Measurements from ENCODE around the gene ABCG5. TPM values are rescaled to one million over a fixed set of nuclear protein-coding genes. Genes with fewer than 3 reads are reported as not detected.

ABCG5 gene
- total and polyA plus RNA-seq, 2 experiments from 2014 or later: 0.08 TPM; not detected in 1

GRCh38 chr2:43802135-43802534 is 36.5 kb downstream of the ABCG5 start:
- H3K79me2 ChIP-seq (replicated peaks; ENCODE audit: insufficient read depth): no peaks in the 10 kb centered on the region
- H3K27ac Mint-ChIP-seq: no peak overlapping the region
- DNase-seq (ENCODE audit: low spot score) (peak; percentile 22), ATAC-seq (no peak)
- no peaks in the 10 kb centered on the region for H3K36me3 ChIP-seq (ENCODE audit: insufficient read depth)
- H3K4me1 Mint-ChIP-seq: no peaks in the 10 kb centered on the region
- no peak overlapping the region for H3K27ac ChIP-seq (ENCODE audit: low read depth)
- no peaks in the 10 kb centered on the region for H3K9me2 ChIP-seq (ENCODE audit: insufficient read depth)
- no peaks in the 10 kb centered on the region for H3K27me3 ChIP-seq (ENCODE audit: insufficient read depth)
- no peaks in the 10 kb centered on the region for H3K9me3 Mint-ChIP-seq
- no peak overlapping the region for H2AFZ ChIP-seq
- H3K4me3 Mint-ChIP-seq: no peak overlapping the region
- no peak overlapping the region for H3K4me2 ChIP-seq
- TF ChIP-seq CTCF (conservative IDR thresholded peaks at IDR 0.05; ENCODE audit: low read depth in 2 of 2) (peak; percentile 36 to 48), JUNB (IDR thresholded peaks at IDR 0.05; ENCODE audit: unreplicated experiment) (no peak)
- no peaks in the 10 kb centered on the region for H3K27me3 Mint-ChIP-seq (ENCODE audit: insufficient read depth, low read depth, poor library complexity)
- no peaks in the 10 kb centered on the region for H3K4me1 ChIP-seq (ENCODE audit: insufficient read depth)
- H3K4me3 ChIP-seq: no peak overlapping the region
- H4K20me1 ChIP-seq (replicated peaks; ENCODE audit: insufficient read depth): no peaks in the 10 kb centered on the region
- H3K36me3 Mint-ChIP-seq (ENCODE audit: low read depth): no peaks in the 10 kb centered on the region
- H3F3A ChIP-seq (replicated peaks; ENCODE audit: low read depth): no peaks in the 10 kb centered on the region

- Histone ChIP-seq H3F3A (replicated peaks; ENCODE audit: low read depth) (no peaks in the 10 kb centered on the region), H3K9me2 (ENCODE audit: insufficient read depth) (no peaks in the 10 kb centered on the region), H3K4me3 (no peak overlapping the region), H3K4me1 (ENCODE audit: insufficient read depth) (no peaks in the 10 kb centered on the region), H2AFZ (no peak overlapping the region), H3K4me2 (no peak overlapping the region), H3K79me2 (replicated peaks; ENCODE audit: insufficient read depth) (no peaks in the 10 kb centered on the region), H3K36me3 (ENCODE audit: insufficient read depth) (no peaks in the 10 kb centered on the region), H4K20me1 (replicated peaks; ENCODE audit: insufficient read depth) (no peaks in the 10 kb centered on the region), H3K27me3 (ENCODE audit: insufficient read depth) (no peaks in the 10 kb centered on the region), H3K27ac (ENCODE audit: low read depth) (no peak overlapping the region)
- DNase-seq (ENCODE audit: low spot score) (no peak), ATAC-seq (no peak)
- Mint-ChIP-seq H3K27ac (no peak overlapping the region), H3K4me3 (no peak overlapping the region), H3K9me3 (no peaks in the 10 kb centered on the region), H3K36me3 (ENCODE audit: low read depth) (no peaks in the 10 kb centered on the region), H3K27me3 (ENCODE audit: insufficient read depth, low read depth, poor library complexity) (no peaks in the 10 kb centered on the region), H3K4me1 (no peaks in the 10 kb centered on the region)
- TF ChIP-seq ETS1 (IDR thresholded peaks at IDR 0.05): no peak
These were observed 37.7 kb downstream of the ABCG5 start for GRCh38 chr2:43800894-43801293.

GRCh38 chr2:43798300-43798699 is 40.3 kb downstream of the ABCG5 start:
- Histone ChIP-seq H2AFZ (no peak overlapping the region), H3K36me3 (ENCODE audit: insufficient read depth) (no peaks in the 10 kb centered on the region), H3K9me2 (ENCODE audit: insufficient read depth) (no peaks in the 10 kb centered on the region), H3K4me2 (no peak overlapping the region), H3F3A (replicated peaks; ENCODE audit: low read depth) (no peaks in the 10 kb centered on the region), H4K20me1 (replicated peaks; ENCODE audit: insufficient read depth) (no peaks in the 10 kb centered on the region), H3K4me3 (no peak overlapping the region), H3K79me2 (replicated peaks; ENCODE audit: insufficient read depth) (no peaks in the 10 kb centered on the region), H3K27ac (ENCODE audit: low read depth) (no peak overlapping the region), H3K27me3 (ENCODE audit: insufficient read depth) (no peaks in the 10 kb centered on the region), H3K4me1 (ENCODE audit: insufficient read depth) (no peaks in the 10 kb centered on the region)
- no peak overlapping the region for H3K4me3 Mint-ChIP-seq
- H3K27ac Mint-ChIP-seq: no peak overlapping the region
- no peaks in the 10 kb centered on the region for H3K4me1 Mint-ChIP-seq
- no peaks in the 10 kb centered on the region for H3K9me3 Mint-ChIP-seq
- H3K36me3 Mint-ChIP-seq (ENCODE audit: low read depth): no peaks in the 10 kb centered on the region
- ATAC-seq (peak; percentile 74), DNase-seq (ENCODE audit: low spot score) (peak; percentile 50)
- TF ChIP-seq POLR2AphosphoS5 (IDR thresholded peaks at IDR 0.05; ENCODE audit: low read depth) (no peak), CTCF (conservative IDR thresholded peaks at IDR 0.05; ENCODE audit: low read depth in 2 of 2) (peak; percentile 42 to 57)
- H3K27me3 Mint-ChIP-seq (ENCODE audit: insufficient read depth, low read depth, poor library complexity): no peaks in the 10 kb centered on the region
